HG02588 (cell line): ENCODE results near the gene SDK2.

Source experiments
- ATAC-seq: cut with Tn5 transposase; IDR thresholded peaks from one replicate; pipeline ENCODE4 v1.9.1; 2021; ENCODE audit warnings: mild to moderate bottlenecking, moderate library complexity; ENCODE audit not compliant: unreplicated experiment

The SDK2 gene

DNA sequence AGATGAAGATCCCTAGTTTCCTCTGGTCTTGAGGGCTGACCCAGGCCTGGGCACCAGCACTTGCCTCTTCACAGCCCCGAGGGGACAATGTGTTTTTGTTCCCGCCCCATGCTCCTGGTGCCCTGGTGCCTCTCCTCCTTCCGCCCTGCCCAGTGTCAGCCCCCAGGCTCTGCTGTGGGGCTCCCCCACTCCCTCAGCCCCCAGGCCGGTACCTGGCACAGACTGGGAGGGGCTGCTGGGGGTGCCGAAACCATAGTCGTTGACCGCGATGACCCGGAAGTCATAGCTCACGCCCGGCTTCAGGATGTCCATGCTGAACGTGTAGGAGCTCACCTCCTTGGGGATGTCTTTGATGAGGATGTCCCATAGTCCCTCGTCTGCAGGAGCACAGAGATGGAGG lies 292.0 kb downstream of the SDK2 start:
- ATAC-seq: no peak

- ATAC-seq: no peak
These were observed 292.5 kb downstream of the SDK2 start for GRCh38 chr17:73351764-73352163.

DNA sequence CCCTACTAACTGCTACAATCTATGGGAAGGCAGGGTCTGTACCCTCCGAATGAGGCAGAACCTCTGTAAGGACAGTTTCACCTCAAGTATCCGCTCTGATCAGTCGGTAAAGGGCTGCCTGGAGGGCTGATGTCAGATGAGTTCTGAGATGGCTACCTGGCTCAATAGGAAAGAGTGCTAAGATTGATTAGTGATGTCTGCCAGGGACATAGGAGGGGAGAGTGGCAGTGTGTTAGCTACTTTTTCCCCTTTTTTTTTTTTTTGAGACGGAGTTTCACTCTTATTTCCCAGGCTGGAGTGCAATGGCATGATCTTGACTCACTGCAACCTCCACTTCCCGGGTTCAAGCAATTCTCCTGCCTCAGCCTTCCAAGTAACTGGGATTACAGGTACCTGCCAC lies 293.4 kb downstream of the SDK2 start:
- ATAC-seq: no peak

DNA sequence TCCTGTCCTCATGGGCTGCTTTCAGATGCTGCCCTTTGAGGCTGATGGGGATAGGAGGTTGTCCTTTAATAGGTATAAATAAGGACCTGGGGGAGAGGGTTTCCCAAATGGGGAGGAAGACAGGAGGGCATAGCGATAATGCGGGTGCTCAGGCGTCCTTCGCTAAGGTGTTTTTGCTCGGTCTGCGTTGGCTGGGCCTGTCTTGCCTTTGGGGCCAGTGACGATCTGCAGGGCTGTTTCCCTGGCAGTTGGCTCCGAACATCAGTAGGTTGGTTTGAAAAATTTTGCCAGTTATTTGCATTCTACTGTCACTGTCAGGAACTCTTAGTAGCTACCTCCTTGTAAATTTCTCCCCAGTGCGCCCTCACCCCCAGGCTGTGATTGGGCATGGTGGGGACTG lies 294.6 kb downstream of the SDK2 start:
- no peak for ATAC-seq

DNA sequence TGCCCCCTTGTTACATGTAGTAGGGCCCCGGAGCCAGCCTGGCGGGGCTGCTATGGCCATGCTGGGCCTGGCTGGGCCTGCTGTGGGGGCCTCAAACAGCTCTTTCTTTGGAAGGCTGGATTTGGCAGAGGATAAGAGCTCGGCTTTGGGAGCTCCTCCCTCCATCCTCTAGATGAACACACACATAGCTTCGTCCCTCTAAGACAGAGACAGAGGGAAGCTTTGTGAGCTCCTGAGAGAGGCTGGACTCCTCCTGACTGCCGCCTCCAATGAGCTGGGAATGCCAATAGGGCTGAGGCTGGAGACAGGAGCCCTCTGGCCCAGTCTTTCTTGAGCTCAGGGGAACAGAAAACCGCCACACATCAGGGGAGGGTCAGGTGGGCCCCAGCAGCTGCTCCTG lies 295.1 kb downstream of the SDK2 start:
- ATAC-seq: no peak

- no peak for ATAC-seq
These were observed 295.5 kb downstream of the SDK2 start for GRCh38 chr17:73348829-73349095.

- ATAC-seq: no peak
These were observed 296.0 kb downstream of the SDK2 start for GRCh38 chr17:73348018-73348828.

DNA sequence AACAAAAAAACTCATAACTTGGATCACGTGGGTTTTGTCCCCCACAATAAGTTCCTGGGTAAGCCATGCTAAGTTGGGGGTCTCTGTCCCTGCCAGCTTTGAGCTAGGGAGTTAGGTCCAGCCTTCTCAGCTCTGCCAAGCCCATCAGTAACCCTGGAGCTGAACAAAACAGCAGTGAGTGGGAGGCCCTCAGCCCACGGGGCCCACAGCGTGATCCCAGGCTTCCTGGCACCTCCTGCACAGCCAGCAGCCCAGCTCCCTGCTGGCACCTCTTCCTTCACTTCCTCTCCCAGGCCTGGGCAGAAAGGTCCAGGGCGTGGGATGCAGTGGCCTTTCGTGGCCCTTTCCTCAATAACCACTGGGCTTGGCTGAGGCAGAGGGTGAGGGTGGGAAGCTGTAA lies 296.9 kb downstream of the SDK2 start:
- no peak for ATAC-seq

GRCh38 chr17:73346501-73347162 lies 297.6 kb downstream of the SDK2 start:
- ATAC-seq: no peak

GRCh38 chr17:73343739-73344454 lies 300.3 kb downstream of the SDK2 start:
- ATAC-seq: no peak

- no peak for ATAC-seq
These were observed 301.0 kb downstream of the SDK2 start for GRCh38 chr17:73343168-73343634.

DNA sequence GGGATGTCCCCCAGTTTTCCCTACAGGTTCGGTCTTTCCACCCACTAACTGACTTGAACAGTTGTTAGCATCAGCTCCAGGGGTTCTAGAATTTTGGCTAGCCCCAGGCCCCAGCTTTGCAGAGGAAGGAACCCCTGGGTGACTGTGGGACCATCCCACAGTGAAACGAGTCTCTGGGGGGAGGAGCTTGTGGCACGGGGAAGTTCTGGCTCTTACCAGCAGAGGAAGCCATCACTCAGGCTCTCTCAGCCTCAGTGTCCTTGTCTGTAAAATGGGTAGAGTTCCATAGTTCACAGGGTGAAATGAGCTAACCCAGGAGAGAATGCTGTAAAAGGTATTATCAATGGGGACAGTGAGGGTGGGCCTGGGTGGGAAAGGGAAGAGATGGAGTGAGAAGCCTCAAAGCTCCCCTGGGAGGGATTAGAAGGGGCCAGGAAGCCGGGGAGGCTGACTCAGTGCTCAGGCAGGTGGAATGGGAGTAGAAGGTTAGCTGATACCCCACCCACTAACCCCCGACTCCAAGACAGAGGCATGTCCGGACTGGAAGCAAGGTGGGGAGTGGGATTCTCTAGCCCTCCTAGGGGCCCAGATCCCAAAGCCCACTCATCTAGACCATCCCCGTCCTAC lies 301.6 kb downstream of the SDK2 start:
- ATAC-seq: no peak

- no peak for ATAC-seq
These were observed 302.2 kb downstream of the SDK2 start for GRCh38 chr17:73342050-73342522.

DNA sequence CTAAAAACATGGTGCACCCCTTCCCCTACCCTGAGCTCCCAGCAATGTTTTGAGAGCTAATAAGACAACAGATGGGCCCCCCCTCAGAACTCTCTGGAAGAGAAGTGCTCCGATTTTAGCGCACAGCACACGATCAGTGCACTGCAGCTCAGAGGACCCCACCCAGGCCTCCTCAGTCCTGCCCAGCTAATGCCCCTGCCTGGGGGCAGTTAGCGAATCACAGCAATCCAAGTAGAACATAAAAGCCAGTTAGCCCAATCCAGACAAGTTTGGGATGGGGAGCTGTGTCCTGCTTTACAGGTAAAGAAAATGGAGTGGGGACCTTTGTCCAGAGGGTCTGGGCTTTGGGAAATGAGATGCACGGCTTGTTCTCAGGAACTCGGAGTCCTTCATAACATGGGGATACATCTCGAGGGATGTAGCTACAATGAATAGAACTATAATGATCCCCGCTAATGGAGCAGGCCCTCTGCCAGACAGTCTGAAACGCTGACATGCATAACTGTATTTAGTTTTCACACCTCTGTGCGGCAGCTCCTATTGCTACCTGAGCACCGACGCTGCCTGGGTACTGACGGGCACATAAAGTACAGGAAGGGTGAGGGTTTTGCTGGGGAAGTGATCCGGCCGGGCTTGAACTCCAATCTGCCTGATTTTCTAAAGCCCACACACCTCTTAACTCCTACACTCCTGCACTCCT lies 302.7 kb downstream of the SDK2 start:
- no peak for ATAC-seq

DNA sequence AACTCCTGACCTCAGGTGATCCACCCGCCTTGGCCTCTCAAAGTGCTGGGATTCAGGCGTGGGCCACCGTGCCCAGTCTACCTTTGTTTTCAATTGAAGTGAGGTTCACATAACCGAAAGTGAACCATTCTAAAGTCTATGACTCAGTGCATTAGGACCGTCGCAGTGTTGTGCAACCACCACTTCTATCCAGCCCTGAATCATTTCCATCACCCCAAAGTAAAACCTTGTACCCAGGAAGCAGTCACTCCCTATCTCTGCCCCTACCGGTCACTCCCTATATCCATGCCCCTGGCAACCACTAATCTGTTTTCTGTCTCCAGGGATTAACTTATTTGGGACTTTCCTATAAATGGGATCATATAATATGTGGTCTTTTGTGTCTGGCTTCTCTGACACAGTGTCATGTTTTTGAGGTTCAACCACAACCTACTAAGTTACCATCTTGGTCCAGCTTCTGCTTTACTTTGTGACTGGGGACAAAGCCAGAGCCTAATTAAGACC lies 304.1 kb downstream of the SDK2 start:
- no peak for ATAC-seq

- ATAC-seq: no peak
These were observed 305.6 kb downstream of the SDK2 start for GRCh38 chr17:73338566-73339197.

DNA sequence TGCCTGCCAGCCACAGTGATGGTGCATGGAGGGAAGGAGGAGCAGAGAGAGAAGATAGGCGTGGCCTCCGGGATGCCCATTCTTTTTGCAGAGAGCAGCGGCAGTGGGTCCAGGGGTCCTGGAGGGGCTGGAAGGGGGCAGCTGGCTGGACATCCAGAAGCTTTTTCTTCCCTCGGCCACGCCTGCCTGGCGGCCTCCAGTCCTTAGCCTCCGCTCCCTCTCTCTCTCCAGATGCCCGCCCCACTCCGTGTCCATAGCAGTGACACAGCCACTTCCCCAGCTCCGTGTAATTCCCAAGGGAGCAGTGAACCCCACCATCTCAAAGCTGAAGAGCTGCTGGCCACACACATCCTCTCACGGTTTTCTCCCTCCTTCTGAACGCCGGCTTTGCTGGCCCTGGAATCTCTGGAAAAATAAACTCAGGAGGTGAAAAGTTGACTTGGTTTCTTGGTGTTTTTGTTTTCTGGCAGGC lies 306.2 kb downstream of the SDK2 start:
- no peak for ATAC-seq

GRCh38 chr17:73337330-73337710 lies 306.9 kb downstream of the SDK2 start:
- ATAC-seq: no peak

- ATAC-seq: no peak
These were observed 307.6 kb downstream of the SDK2 start for GRCh38 chr17:73336408-73337329.
